ENCODE measurements around the gene RAX.
"Not testable (repeated sequence)": the region's sequence is repeated elsewhere in the genome, so short reads cannot be mapped to it uniquely, and the experiment has no call there.

- TF ChIP-seq, protein P1, sequence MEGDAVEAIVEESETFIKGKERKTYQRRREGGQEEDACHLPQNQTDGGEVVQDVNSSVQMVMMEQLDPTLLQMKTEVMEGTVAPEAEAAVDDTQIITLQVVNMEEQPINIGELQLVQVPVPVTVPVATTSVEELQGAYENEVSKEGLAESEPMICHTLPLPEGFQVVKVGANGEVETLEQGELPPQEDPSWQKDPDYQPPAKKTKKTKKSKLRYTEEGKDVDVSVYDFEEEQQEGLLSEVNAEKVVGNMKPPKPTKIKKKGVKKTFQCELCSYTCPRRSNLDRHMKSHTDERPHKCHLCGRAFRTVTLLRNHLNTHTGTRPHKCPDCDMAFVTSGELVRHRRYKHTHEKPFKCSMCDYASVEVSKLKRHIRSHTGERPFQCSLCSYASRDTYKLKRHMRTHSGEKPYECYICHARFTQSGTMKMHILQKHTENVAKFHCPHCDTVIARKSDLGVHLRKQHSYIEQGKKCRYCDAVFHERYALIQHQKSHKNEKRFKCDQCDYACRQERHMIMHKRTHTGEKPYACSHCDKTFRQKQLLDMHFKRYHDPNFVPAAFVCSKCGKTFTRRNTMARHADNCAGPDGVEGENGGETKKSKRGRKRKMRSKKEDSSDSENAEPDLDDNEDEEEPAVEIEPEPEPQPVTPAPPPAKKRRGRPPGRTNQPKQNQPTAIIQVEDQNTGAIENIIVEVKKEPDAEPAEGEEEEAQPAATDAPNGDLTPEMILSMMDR (IDR thresholded peaks at IDR 0.05) = not testable (repeated sequence)
- TF ChIP-seq POLR2A (IDR thresholded peaks at IDR 0.05) = not testable (repeated sequence)
Measured at GRCh38 chr18:59262243-59262642, 11.0 kb downstream of the RAX start.

All from Peyer's patch (tissue), 4 donors.